ENCODE measurements around the gene TEX38.

TEX38 gene

DNA sequence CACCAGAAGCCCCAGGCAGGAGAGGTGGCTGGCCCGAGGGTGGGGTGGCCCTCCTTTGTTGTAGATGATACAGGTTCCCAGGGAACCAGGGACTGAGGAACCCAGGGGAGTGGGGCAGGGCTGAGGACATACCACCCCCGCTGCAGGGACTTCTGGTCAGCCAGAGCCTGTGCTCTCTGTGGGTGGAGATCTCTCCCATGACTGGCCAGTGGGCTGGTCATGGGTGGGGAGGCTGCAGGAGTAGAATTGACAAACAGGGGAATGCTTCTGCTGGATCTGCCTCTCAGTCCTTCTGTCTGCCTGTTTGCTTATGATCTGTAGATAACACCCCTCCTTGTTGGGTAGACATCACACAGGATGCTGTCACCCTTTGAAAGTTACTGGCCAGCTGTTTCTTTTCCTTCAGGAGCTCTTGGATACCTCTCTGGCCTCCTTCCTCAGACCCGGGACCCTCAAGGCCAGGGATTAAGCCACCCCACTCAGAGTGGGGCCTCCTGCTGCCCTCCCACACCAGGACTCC lies 50.1 kb downstream of the TEX38 start:
- Histone ChIP-seq H4K20me1 (ENCODE audit: insufficient read depth) (no peaks in the 10 kb centered on the region), H3K4me3 (IDR thresholded peaks at IDR 0.05; ENCODE audit: insufficient read depth, low read depth, low read length) (no peak overlapping the region), H3K4me2 (no peak overlapping the region), H3K4me1 (ENCODE audit: low read depth, poor library complexity, severe bottlenecking) (peaks cover 22% of the 10 kb centered on the region), H3K27me3 (ENCODE audit: insufficient read depth, low read depth) (no peaks in the 10 kb centered on the region), H3K36me3 (ENCODE audit: insufficient read depth) (no peaks in the 10 kb centered on the region), H2AFZ (ENCODE audit: low read depth) (no peak overlapping the region), H3K27ac (no peak overlapping the region), H3K9ac (no peak overlapping the region), H3K79me2 (ENCODE audit: insufficient read depth, low read depth) (peaks cover 19% of the 10 kb centered on the region)
- TF ChIP-seq, protein P1, sequence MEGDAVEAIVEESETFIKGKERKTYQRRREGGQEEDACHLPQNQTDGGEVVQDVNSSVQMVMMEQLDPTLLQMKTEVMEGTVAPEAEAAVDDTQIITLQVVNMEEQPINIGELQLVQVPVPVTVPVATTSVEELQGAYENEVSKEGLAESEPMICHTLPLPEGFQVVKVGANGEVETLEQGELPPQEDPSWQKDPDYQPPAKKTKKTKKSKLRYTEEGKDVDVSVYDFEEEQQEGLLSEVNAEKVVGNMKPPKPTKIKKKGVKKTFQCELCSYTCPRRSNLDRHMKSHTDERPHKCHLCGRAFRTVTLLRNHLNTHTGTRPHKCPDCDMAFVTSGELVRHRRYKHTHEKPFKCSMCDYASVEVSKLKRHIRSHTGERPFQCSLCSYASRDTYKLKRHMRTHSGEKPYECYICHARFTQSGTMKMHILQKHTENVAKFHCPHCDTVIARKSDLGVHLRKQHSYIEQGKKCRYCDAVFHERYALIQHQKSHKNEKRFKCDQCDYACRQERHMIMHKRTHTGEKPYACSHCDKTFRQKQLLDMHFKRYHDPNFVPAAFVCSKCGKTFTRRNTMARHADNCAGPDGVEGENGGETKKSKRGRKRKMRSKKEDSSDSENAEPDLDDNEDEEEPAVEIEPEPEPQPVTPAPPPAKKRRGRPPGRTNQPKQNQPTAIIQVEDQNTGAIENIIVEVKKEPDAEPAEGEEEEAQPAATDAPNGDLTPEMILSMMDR (conservative IDR thresholded peaks at IDR 0.05; ENCODE audit: low read depth, low read length): no peak
